ENCODE results near the gene TASP1.

TASP1 gene

DNA sequence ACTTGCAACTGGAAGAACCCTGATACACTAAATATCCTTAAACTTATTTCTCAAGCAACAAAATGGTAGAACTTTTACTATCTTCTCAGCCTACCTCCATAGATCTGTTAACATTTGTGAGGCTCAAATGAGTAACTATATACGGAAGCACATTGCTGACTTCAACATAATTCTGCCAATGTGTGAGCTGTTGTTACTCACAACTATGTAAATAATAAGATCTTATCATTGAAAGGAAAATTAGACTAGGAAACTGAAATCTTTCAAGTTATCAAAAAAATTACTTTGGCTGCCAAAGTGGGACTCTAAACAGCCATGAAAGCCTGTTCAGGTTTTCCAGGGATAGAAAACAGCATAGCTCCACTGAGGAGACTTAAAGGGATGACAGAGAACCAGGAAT is 40.2 kb upstream of the TASP1 start:
- TF ChIP-seq, protein P1, sequence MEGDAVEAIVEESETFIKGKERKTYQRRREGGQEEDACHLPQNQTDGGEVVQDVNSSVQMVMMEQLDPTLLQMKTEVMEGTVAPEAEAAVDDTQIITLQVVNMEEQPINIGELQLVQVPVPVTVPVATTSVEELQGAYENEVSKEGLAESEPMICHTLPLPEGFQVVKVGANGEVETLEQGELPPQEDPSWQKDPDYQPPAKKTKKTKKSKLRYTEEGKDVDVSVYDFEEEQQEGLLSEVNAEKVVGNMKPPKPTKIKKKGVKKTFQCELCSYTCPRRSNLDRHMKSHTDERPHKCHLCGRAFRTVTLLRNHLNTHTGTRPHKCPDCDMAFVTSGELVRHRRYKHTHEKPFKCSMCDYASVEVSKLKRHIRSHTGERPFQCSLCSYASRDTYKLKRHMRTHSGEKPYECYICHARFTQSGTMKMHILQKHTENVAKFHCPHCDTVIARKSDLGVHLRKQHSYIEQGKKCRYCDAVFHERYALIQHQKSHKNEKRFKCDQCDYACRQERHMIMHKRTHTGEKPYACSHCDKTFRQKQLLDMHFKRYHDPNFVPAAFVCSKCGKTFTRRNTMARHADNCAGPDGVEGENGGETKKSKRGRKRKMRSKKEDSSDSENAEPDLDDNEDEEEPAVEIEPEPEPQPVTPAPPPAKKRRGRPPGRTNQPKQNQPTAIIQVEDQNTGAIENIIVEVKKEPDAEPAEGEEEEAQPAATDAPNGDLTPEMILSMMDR (IDR thresholded peaks at IDR 0.05; ENCODE audit: borderline replicate concordance, insufficient read depth, low read depth, low read length) = no peak
- no peak overlapping the region for H3K4me3 ChIP-seq (ENCODE audit: low read depth, low read length)

DNA sequence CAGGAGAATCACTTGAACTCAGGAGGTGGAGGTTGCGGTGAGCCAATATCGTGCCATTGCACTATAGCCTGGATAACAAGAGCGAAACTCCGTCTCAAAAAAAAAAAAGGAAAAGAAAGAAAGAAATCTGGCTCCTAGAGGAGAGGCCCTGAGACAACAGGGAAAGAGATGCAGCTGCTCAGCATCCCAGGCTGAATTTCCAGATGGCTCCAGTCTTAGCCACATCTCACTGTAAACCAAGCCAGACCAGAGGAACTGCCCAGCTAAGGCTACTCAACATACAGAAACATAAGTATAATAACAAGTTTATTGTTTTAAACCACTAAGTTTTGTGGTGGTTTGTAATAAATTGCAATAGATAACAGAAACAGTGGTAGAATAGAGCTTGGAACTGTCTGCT is 38.5 kb upstream of the TASP1 start:
- no peak overlapping the region for H3K4me3 ChIP-seq (ENCODE audit: low read depth, low read length)

DNA sequence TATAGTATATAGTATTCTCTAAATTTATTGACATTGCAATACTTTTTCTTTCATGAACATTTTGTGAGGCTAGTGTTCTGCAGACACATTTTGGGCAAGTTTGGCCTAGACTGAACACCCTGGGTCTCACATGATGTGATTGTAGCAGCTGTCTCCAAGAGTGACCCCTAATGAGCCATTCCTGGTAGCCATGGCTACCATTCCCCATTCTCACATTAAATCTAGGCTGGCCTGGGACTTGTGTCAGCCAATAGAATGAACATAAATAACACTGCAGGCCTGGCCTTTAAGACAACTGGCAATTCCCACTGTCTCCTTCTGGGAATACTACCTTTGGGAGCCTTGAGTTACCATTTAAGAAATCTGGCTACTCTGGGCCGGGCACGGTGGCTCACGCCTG is 38.0 kb upstream of the TASP1 start:
- no peak overlapping the region for H3K4me3 ChIP-seq (ENCODE audit: low read depth, low read length)
- TF ChIP-seq, protein P1 (IDR thresholded peaks at IDR 0.05; ENCODE audit: borderline replicate concordance, insufficient read depth, low read depth, low read length) = no peak

More for the DNA sequence above, 38.5 kb upstream of the TASP1 start:
- TF ChIP-seq, protein P1 (IDR thresholded peaks at IDR 0.05; ENCODE audit: borderline replicate concordance, insufficient read depth, low read depth, low read length) = no peak

DNA sequence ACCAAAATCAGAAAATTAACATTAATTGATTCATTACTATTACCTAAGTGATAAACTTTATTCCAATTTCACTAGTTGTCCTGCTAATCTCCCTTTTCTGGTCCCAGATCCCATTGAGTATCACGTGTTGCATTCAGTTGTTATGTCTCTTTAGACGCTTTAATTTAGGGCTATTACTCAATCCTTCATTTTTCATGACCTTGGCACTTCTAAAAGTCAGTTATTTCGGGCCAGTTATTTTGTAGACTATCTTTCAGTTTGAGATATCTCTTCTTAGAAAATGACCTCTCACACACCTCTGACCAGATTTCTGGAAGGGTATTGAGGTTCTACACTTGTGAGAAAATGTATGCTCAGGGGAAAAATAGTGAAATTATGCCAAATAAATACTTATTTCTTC is 34.0 kb upstream of the TASP1 start:
- H3K4me3 ChIP-seq (ENCODE audit: low read depth, low read length) = no peak overlapping the region
- TF ChIP-seq, protein P1 (IDR thresholded peaks at IDR 0.05; ENCODE audit: borderline replicate concordance, insufficient read depth, low read depth, low read length) = no peak

DNA sequence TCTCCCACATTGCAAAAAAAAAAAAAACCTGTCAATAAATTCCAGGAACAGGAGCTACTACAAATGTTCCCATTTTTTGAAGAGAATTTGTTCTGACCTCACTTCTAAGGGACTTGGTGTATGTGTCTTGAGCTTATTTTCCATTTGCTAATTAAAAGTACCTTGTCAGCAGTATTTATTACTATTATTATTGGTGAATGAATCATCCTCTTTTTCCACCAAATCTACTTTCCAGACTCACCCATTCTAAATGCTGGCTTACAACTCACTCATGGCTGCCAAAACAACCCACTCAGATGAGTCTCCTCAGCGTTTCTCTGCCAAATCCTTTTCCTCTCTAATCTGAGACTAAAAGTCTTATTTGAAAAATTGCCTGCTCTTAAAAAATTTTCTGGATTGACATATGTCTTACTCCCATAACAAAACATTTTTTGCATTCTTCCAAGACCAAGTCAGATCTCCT is 33.2 kb upstream of the TASP1 start:
- TF ChIP-seq, protein P1 (IDR thresholded peaks at IDR 0.05; ENCODE audit: borderline replicate concordance, insufficient read depth, low read depth, low read length) = no peak
- no peak overlapping the region for H3K4me3 ChIP-seq (ENCODE audit: low read depth, low read length)

DNA sequence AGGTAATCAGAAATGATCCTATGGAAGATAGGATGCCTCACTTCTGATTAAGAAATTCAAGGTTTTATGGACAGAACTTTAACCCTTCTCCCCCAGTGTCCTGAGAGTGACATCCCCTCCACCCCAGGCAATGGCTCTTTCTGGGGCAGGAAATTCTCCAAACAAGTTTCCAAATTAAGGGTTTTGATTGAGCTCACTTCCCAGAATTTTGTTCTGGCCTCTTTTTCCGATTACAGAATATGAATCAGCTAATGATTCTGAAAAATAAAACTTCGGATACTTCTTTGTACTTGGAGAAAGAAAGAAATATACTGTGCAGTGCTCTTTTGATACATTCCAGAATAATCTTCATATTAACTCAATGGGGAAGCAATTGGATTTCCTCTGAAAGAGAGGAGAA is 32.8 kb upstream of the TASP1 start:
- TF ChIP-seq, protein P1 (IDR thresholded peaks at IDR 0.05; ENCODE audit: borderline replicate concordance, insufficient read depth, low read depth, low read length) = no peak
- no peak overlapping the region for H3K4me3 ChIP-seq (ENCODE audit: low read depth, low read length)

DNA sequence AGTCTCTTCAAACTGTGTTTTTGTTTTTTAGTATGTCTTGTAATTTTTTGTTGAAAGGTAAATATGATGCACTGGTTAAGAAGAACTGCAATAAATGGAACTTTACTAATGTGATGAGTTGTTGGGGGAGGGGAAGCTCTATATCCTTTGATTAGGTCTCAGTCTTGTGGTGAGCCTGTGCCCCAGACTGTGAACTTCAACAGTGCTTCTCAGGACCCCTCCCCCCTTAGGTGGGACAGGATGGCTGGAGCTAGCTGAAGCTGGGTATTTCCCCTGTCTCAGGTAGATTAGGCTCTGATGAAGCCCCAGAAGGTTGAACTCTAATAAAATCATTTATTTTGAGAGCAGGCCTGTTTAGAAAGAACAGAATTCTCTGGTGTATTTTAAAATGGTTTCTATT is 31.4 kb upstream of the TASP1 start:
- TF ChIP-seq, protein P1 (IDR thresholded peaks at IDR 0.05; ENCODE audit: borderline replicate concordance, insufficient read depth, low read depth, low read length) = no peak
- no peak overlapping the region for H3K4me3 ChIP-seq (ENCODE audit: low read depth, low read length)
